ENCODE data around the gene LGI4.
A peak's percentile ranks its signal among the peaks of the same experiment; 100 is the strongest.

The LGI4 gene

GRCh38 chr19:35134601-35135242 lies at the start of gene LGI4:
Gene LGI4 (minus strand): TSS chr19:35135059. CDS start chr19:35134680, 379 bp downstream.
- H3K9me3 ChIP-seq (ENCODE audit: control insufficient read depth in 1 of 2, low read length in 2 of 2): no peaks in the 10 kb centered on the region
- H3K4me3 ChIP-seq (ENCODE audit: low read depth in 1 of 2, low read length in 2 of 2): peak within 1 kb of the TSS in 1 of 2 donors; percentile 39
- H3K27me3 ChIP-seq (ENCODE audit: low read depth, low read length): peaks cover 5% of the 10 kb centered on the region
- H3K4me1 ChIP-seq (ENCODE audit: control insufficient read depth in 1 of 2, insufficient read depth in 2 of 2, low read length in 2 of 2): peaks cover 0 to 9% of the 10 kb centered on the region in 2 donors
- no peak within 1 kb of the TSS for H3K27ac ChIP-seq (ENCODE audit: low read length)
- H3K36me3 ChIP-seq (ENCODE audit: control insufficient read depth in 1 of 2, insufficient read depth in 2 of 2, low read length in 2 of 2): peaks cover 0 to 5% of the 10 kb centered on the region in 2 donors

- Histone ChIP-seq H3K9me3 (ENCODE audit: control insufficient read depth in 1 of 2, low read length in 2 of 2) (peaks cover 0 to 3% of the 10 kb centered on the region in 2 donors), H3K36me3 (ENCODE audit: control insufficient read depth in 1 of 2, insufficient read depth in 2 of 2, low read length in 2 of 2) (no peaks in the 10 kb centered on the region), H3K27ac (ENCODE audit: low read length) (no peak overlapping the region), H3K4me3 (ENCODE audit: low read depth in 1 of 2, low read length in 2 of 2) (no peak overlapping the region), H3K4me1 (ENCODE audit: control insufficient read depth in 1 of 2, insufficient read depth in 2 of 2, low read length in 2 of 2) (no peaks in the 10 kb centered on the region), H3K27me3 (ENCODE audit: low read depth, low read length) (no peaks in the 10 kb centered on the region)
Measured at GRCh38 chr19:35184267-35184666, 49.4 kb upstream of the LGI4 start.

DNA sequence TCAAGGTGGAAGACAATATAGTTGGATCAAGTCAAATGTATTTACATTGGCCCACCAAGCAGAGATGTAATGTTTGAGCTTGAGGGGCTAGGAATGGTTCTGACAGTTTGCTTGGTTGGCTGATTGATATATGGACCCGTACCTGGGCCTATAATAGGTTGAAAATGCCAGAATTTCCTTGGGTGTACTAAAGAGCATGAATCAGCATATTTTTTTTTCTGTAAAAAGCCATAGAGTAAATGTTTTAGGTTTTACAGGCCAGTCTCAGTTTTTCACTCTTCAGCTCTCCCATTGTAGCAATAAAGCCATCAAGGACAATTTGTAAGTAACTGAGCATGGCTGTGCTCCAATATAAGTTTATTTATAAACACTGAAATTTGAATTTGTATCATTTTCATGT lies 46.5 kb upstream of the LGI4 start:
- no peaks in the 10 kb centered on the region for H3K4me1 ChIP-seq (ENCODE audit: control insufficient read depth in 1 of 2, insufficient read depth in 2 of 2, low read length in 2 of 2)
- H3K27me3 ChIP-seq (ENCODE audit: low read depth, low read length): no peaks in the 10 kb centered on the region
- H3K4me3 ChIP-seq (ENCODE audit: low read depth in 1 of 2, low read length in 2 of 2): no peak overlapping the region
- no peak overlapping the region for H3K27ac ChIP-seq (ENCODE audit: low read length)
- H3K36me3 ChIP-seq (ENCODE audit: control insufficient read depth in 1 of 2, insufficient read depth in 2 of 2, low read length in 2 of 2): no peaks in the 10 kb centered on the region
- H3K9me3 ChIP-seq (ENCODE audit: control insufficient read depth in 1 of 2, low read length in 2 of 2): peaks cover 0 to 3% of the 10 kb centered on the region in 2 donors

DNA sequence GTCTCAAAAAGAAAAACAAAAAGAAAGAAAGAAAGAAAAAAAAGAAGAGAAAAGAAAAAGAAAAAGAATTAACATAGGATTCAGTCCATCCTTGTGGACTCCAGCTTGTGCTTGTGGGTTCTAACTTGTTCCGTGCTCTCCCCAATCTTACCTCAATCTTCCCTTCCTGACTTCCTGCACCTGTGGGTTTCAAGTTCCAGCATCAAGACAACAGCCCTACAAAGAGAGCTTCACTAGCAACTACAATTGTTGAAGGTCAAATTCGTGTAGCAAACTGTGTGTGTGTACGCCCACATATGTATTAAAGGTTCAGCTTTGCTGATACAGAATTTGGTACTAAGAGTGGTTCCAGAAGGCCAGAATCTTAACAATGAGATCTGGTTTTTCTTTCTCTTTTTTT lies 45.0 kb upstream of the LGI4 start:
- no peaks in the 10 kb centered on the region for H3K36me3 ChIP-seq (ENCODE audit: control insufficient read depth in 1 of 2, insufficient read depth in 2 of 2, low read length in 2 of 2)
- H3K27me3 ChIP-seq (ENCODE audit: low read depth, low read length): no peaks in the 10 kb centered on the region
- peaks cover 0 to 3% of the 10 kb centered on the region in 2 donors for H3K9me3 ChIP-seq (ENCODE audit: control insufficient read depth in 1 of 2, low read length in 2 of 2)
- no peak overlapping the region for H3K27ac ChIP-seq (ENCODE audit: low read length)
- no peaks in the 10 kb centered on the region for H3K4me1 ChIP-seq (ENCODE audit: control insufficient read depth in 1 of 2, insufficient read depth in 2 of 2, low read length in 2 of 2)
- H3K4me3 ChIP-seq (ENCODE audit: low read depth in 1 of 2, low read length in 2 of 2): no peak overlapping the region

GRCh38 chr19:35178701-35179100 lies 43.8 kb upstream of the LGI4 start:
- no peak overlapping the region for H3K27ac ChIP-seq (ENCODE audit: low read length)
- H3K4me1 ChIP-seq (ENCODE audit: control insufficient read depth in 1 of 2, insufficient read depth in 2 of 2, low read length in 2 of 2): no peaks in the 10 kb centered on the region
- no peak overlapping the region for H3K4me3 ChIP-seq (ENCODE audit: low read depth in 1 of 2, low read length in 2 of 2)
- no peaks in the 10 kb centered on the region for H3K36me3 ChIP-seq (ENCODE audit: control insufficient read depth in 1 of 2, insufficient read depth in 2 of 2, low read length in 2 of 2)
- H3K27me3 ChIP-seq (ENCODE audit: low read depth, low read length): no peaks in the 10 kb centered on the region
- H3K9me3 ChIP-seq (ENCODE audit: control insufficient read depth in 1 of 2, low read length in 2 of 2): peaks cover 0 to 3% of the 10 kb centered on the region in 2 donors

GRCh38 chr19:35177377-35178274 lies 42.8 kb upstream of the LGI4 start:
- Histone ChIP-seq H3K27me3 (ENCODE audit: low read depth, low read length) (no peaks in the 10 kb centered on the region), H3K27ac (ENCODE audit: low read length) (no peak overlapping the region), H3K9me3 (ENCODE audit: control insufficient read depth in 1 of 2, low read length in 2 of 2) (no peaks in the 10 kb centered on the region), H3K36me3 (ENCODE audit: control insufficient read depth in 1 of 2, insufficient read depth in 2 of 2, low read length in 2 of 2) (no peaks in the 10 kb centered on the region), H3K4me1 (ENCODE audit: control insufficient read depth in 1 of 2, insufficient read depth in 2 of 2, low read length in 2 of 2) (no peaks in the 10 kb centered on the region), H3K4me3 (ENCODE audit: low read depth in 1 of 2, low read length in 2 of 2) (no peak overlapping the region)

- Histone ChIP-seq H3K36me3 (ENCODE audit: control insufficient read depth in 1 of 2, insufficient read depth in 2 of 2, low read length in 2 of 2) (no peaks in the 10 kb centered on the region), H3K27ac (ENCODE audit: low read length) (no peak overlapping the region)
Measured at GRCh38 chr19:35176181-35176570, 41.3 kb upstream of the LGI4 start.

GRCh38 chr19:35174226-35174625 lies 39.4 kb upstream of the LGI4 start:
- Histone ChIP-seq H3K27ac (ENCODE audit: low read length) (no peak overlapping the region), H3K9me3 (ENCODE audit: control insufficient read depth in 1 of 2, low read length in 2 of 2) (no peaks in the 10 kb centered on the region), H3K36me3 (ENCODE audit: control insufficient read depth in 1 of 2, insufficient read depth in 2 of 2, low read length in 2 of 2) (no peaks in the 10 kb centered on the region), H3K4me3 (ENCODE audit: low read depth in 1 of 2, low read length in 2 of 2) (no peak overlapping the region), H3K27me3 (ENCODE audit: low read depth, low read length) (no peaks in the 10 kb centered on the region), H3K4me1 (ENCODE audit: control insufficient read depth in 1 of 2, insufficient read depth in 2 of 2, low read length in 2 of 2) (no peaks in the 10 kb centered on the region)

More at GRCh38 chr19:35176181-35176570, 41.3 kb upstream of the LGI4 start:
- Histone ChIP-seq H3K4me1 (ENCODE audit: control insufficient read depth in 1 of 2, insufficient read depth in 2 of 2, low read length in 2 of 2) (no peaks in the 10 kb centered on the region), H3K9me3 (ENCODE audit: control insufficient read depth in 1 of 2, low read length in 2 of 2) (no peaks in the 10 kb centered on the region), H3K27me3 (ENCODE audit: low read depth, low read length) (no peaks in the 10 kb centered on the region), H3K4me3 (ENCODE audit: low read depth in 1 of 2, low read length in 2 of 2) (no peak overlapping the region)

DNA sequence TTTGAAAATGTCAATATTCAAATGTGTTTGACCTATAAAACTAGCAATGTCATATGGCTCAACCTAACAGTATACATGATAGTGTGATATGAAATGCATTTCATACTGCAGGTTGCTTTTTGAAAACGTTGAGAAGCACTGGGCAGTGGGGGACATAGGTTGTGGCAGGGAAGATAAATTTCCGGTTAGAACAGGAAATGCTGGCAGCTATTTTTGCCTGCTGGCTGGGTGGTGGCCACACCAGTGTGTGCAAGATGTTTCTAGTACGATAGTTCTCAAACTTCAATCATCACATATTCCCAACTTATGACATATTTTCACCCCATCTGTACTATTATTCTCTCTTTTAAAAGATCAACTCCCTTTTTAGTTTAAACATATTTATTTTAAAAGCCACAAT lies 36.9 kb upstream of the LGI4 start:
- H3K27me3 ChIP-seq (ENCODE audit: low read depth, low read length): no peaks in the 10 kb centered on the region
- H3K36me3 ChIP-seq (ENCODE audit: control insufficient read depth in 1 of 2, insufficient read depth in 2 of 2, low read length in 2 of 2): peaks cover 0 to 5% of the 10 kb centered on the region in 2 donors
- peaks cover 0 to under 1% of the 10 kb centered on the region in 2 donors for H3K9me3 ChIP-seq (ENCODE audit: control insufficient read depth in 1 of 2, low read length in 2 of 2)
- H3K4me3 ChIP-seq (ENCODE audit: low read depth in 1 of 2, low read length in 2 of 2): no peak overlapping the region
- no peak overlapping the region for H3K27ac ChIP-seq (ENCODE audit: low read length)
- H3K4me1 ChIP-seq (ENCODE audit: control insufficient read depth in 1 of 2, insufficient read depth in 2 of 2, low read length in 2 of 2): no peaks in the 10 kb centered on the region

GRCh38 chr19:35170359-35171061 lies 35.7 kb upstream of the LGI4 start:
- Histone ChIP-seq H3K4me3 (ENCODE audit: low read depth in 1 of 2, low read length in 2 of 2) (no peak overlapping the region), H3K27ac (ENCODE audit: low read length) (no peak overlapping the region), H3K4me1 (ENCODE audit: control insufficient read depth in 1 of 2, insufficient read depth in 2 of 2, low read length in 2 of 2) (no peaks in the 10 kb centered on the region), H3K9me3 (ENCODE audit: control insufficient read depth in 1 of 2, low read length in 2 of 2) (peaks cover 7 to 11% of the 10 kb centered on the region in 2 donors), H3K36me3 (ENCODE audit: control insufficient read depth in 1 of 2, insufficient read depth in 2 of 2, low read length in 2 of 2) (peaks cover 5 to 18% of the 10 kb centered on the region in 2 donors), H3K27me3 (ENCODE audit: low read depth, low read length) (no peaks in the 10 kb centered on the region)

Data from muscle layer of duodenum (tissue), 2 donors.